H9 (cell line): ENCODE results near the gene CIART. TPM values are rescaled to one million over a fixed set of nuclear protein-coding genes. Genes with fewer than 3 reads are reported as not detected.

Experiments used
- DNase-seq: peaks from one replicate; pipeline ENCODE4 v3.0.0-alpha.2; 2017
- H2AFZ ChIP-seq: one replicate; pipeline ENCODE4 v1.6.1; 2013; ENCODE audit warnings: mild to moderate bottlenecking, low read length, control low read depth, moderate library complexity
- H2AK5ac ChIP-seq: 2 replicates; pipeline ENCODE4 v1.6.1; 2013; ENCODE audit warnings: low read length, control low read depth, mixed read lengths; ENCODE audit not compliant: insufficient read length
- H2BK120ac ChIP-seq: one replicate; pipeline ENCODE4 v1.6.1; 2013; ENCODE audit warnings: low read depth, mild to moderate bottlenecking, low read length, control low read depth, inconsistent platforms; ENCODE audit not compliant: poor library complexity, severe bottlenecking
- H2BK12ac ChIP-seq: 2 replicates; pipeline ENCODE4 v1.6.1; 2013; ENCODE audit warnings: low read length, control low read depth, mixed read lengths, low read depth; ENCODE audit not compliant: insufficient read length
- H2BK15ac ChIP-seq: 2 replicates; pipeline ENCODE4 v1.6.1; 2013; ENCODE audit warnings: low read depth, low read length, control low read depth
- H2BK20ac ChIP-seq: one replicate; pipeline ENCODE4 v1.6.1; 2013; ENCODE audit warnings: low read depth, mild to moderate bottlenecking, low read length, control low read depth, inconsistent platforms; ENCODE audit not compliant: poor library complexity, severe bottlenecking
- H2BK5ac ChIP-seq: 2 replicates; pipeline ENCODE4 v1.6.1; 2013; ENCODE audit warnings: low read length, control low read depth, mixed read lengths; ENCODE audit not compliant: insufficient read length
- H3K14ac ChIP-seq: 2 replicates; pipeline ENCODE4 v1.6.1; 2013; ENCODE audit warnings: low read length, control low read depth; ENCODE audit not compliant: insufficient read depth
- H3K18ac ChIP-seq: 2 replicates; pipeline ENCODE4 v1.6.1; 2013; ENCODE audit warnings: low read depth, mild to moderate bottlenecking, mixed read lengths, low read length, control low read depth; ENCODE audit not compliant: insufficient read length
- H3K23ac ChIP-seq: 2 replicates; pipeline ENCODE4 v1.6.1; 2013; ENCODE audit warnings: low read length, control low read depth, mixed read lengths, low read depth; ENCODE audit not compliant: insufficient read length
- H3K23me2 ChIP-seq: 2 replicates; pipeline ENCODE4 v1.6.1; 2013; ENCODE audit warnings: low read depth, mild to moderate bottlenecking, mixed read lengths, low read length, control low read depth; ENCODE audit not compliant: insufficient read length, poor library complexity, severe bottlenecking
- H3K27ac ChIP-seq: 2 replicates; pipeline ENCODE4 v1.5.1; 2013; ENCODE audit warnings: low read length, control low read depth, mixed read lengths, low read depth; ENCODE audit not compliant: insufficient read length
- H3K27me3 ChIP-seq: 2 replicates; pipeline ENCODE4 v1.6.1; 2013; ENCODE audit warnings: low read length, control low read depth, inconsistent platforms; ENCODE audit not compliant: insufficient read depth
- H3K4ac ChIP-seq: 2 replicates; pipeline ENCODE4 v1.6.1; 2013; ENCODE audit warnings: low read depth, mild to moderate bottlenecking, control low read depth, inconsistent platforms, low read length, moderate library complexity
- H3K4me1 ChIP-seq: 2 replicates; pipeline ENCODE4 v1.6.1; 2013; ENCODE audit warnings: low read length, control low read depth, inconsistent platforms; ENCODE audit not compliant: insufficient read depth
- H3K4me2 ChIP-seq: 2 replicates; pipeline ENCODE4 v1.6.1; 2013; ENCODE audit warnings: low read length, control low read depth, mixed read lengths; ENCODE audit not compliant: insufficient read length, insufficient read depth
- H3K56ac ChIP-seq: 2 replicates; pipeline ENCODE4 v1.6.1; 2013; ENCODE audit warnings: low read depth, mild to moderate bottlenecking, mixed read lengths, low read length, control low read depth; ENCODE audit not compliant: insufficient read length
- H3K79me1 ChIP-seq: 2 replicates; pipeline ENCODE4 v1.6.1; 2013; ENCODE audit warnings: low read depth, mild to moderate bottlenecking, moderate library complexity, low read length, control low read depth, inconsistent platforms; ENCODE audit not compliant: insufficient read depth, poor library complexity, severe bottlenecking
- H3K79me2 ChIP-seq: 2 replicates; pipeline ENCODE4 v1.6.1; 2013; ENCODE audit warnings: low read length, control low read depth, inconsistent platforms; ENCODE audit not compliant: insufficient read depth
- H3K9ac ChIP-seq: 2 replicates; pipeline ENCODE4 v1.6.1; 2013; ENCODE audit warnings: low read length, control low read depth, mixed read lengths; ENCODE audit not compliant: insufficient read length; ENCODE audit errors: extremely low read depth
- H3K9me3 ChIP-seq: one replicate; pipeline ENCODE4 v1.6.1; 2013; ENCODE audit warnings: low read depth, low read length, inconsistent platforms; ENCODE audit not compliant: control insufficient read depth
- H3T11ph ChIP-seq: one replicate; pipeline ENCODE4 v1.6.1; 2013; ENCODE audit warnings: mild to moderate bottlenecking, low read length, control low read depth, inconsistent platforms
- H4K20me1 ChIP-seq: one replicate; pipeline ENCODE4 v1.6.1; 2013; ENCODE audit not compliant: control insufficient read depth, insufficient read length, insufficient read depth
- H4K5ac ChIP-seq: 2 replicates; pipeline ENCODE4 v1.6.1; 2013; ENCODE audit warnings: low read depth, mild to moderate bottlenecking, mixed read lengths, low read length, control low read depth; ENCODE audit not compliant: insufficient read length
- H4K8ac ChIP-seq: replicated peaks from 2 replicates; pipeline ENCODE4 v1.6.1; 2013; ENCODE audit warnings: low read length, control low read depth, mixed read lengths, low read depth; ENCODE audit not compliant: insufficient read length
- H4K91ac ChIP-seq: 2 replicates; pipeline ENCODE4 v1.6.1; 2013; ENCODE audit warnings: low read depth, mild to moderate bottlenecking, moderate library complexity, mixed read lengths, low read length, control low read depth; ENCODE audit not compliant: insufficient read length
- H3K27ac Mint-ChIP-seq, 3 experiments: 2 replicates in 2 of 3; 3 replicates in 1 of 3; pipeline ENCODE4 v1.8.0; 2020 to 2021; ENCODE audit warnings: mixed read lengths in 3 of 3, mild to moderate bottlenecking in 1 of 3, moderate library complexity in 1 of 3
- H3K27me3 Mint-ChIP-seq: 2 replicates; pipeline ENCODE4 v1.8.0; 2021; ENCODE audit warnings: low read depth, mild to moderate bottlenecking, moderate library complexity, mixed read lengths
- H3K36me3 Mint-ChIP-seq, 3 experiments: 2 replicates in 2 of 3; 3 replicates in 1 of 3; pipeline ENCODE4 v1.8.0; 2020 to 2021; ENCODE audit warnings: low read depth in 3 of 3, mixed read lengths in 3 of 3; ENCODE audit not compliant: insufficient read depth in 1 of 3
- H3K4me1 Mint-ChIP-seq, 2 experiments: 2 replicates each; pipeline ENCODE4 v1.8.0; 2020; ENCODE audit warnings: mixed read lengths in 2 of 2
- H3K4me3 Mint-ChIP-seq, 2 experiments: 2 replicates in 1 of 2; 3 replicates in 1 of 2; pipeline ENCODE4 v1.8.0; 2020 to 2021; ENCODE audit warnings: mild to moderate bottlenecking in 2 of 2, mixed read lengths in 2 of 2, moderate library complexity in 1 of 2
- H3K9me3 Mint-ChIP-seq, 2 experiments: 2 replicates in 1 of 2; 3 replicates in 1 of 2; pipeline ENCODE4 v1.8.0; 2020; ENCODE audit warnings: mild to moderate bottlenecking in 2 of 2, mixed read lengths in 2 of 2, moderate library complexity in 1 of 2
- WGBS: extraction: QIAGEN DNeasy Blood & Tissue Kit; methylation state at CpG from one replicate; pipeline ENCODE4 v1.1.7; 2013; ENCODE audit warnings: missing lambda C conversion rate, low lambda C conversion rate, mixed read lengths; ENCODE audit not compliant: insufficient read length; ENCODE audit errors: extremely low coverage; 5-methylcytosine and 5-hydroxymethylcytosine counted together
- total RNA-seq: library from RNA; stranded (reverse); gene quantifications from 2 replicates; pipeline ENCODE4 v1.2.1, GENCODE V29; 2021
- TF ChIP-seq, protein P1 (sequence below): fragments of 200-600 bp; sonication (generic); conservative IDR thresholded peaks from 3 replicates; pipeline ENCODE4 v1.8.0; 2021; ENCODE audit warnings: antibody characterized with exemption, mild to moderate bottlenecking

The CIART gene
- total RNA-seq, 1 experiment from 2014 or later, result 15.6 TPM

DNA sequence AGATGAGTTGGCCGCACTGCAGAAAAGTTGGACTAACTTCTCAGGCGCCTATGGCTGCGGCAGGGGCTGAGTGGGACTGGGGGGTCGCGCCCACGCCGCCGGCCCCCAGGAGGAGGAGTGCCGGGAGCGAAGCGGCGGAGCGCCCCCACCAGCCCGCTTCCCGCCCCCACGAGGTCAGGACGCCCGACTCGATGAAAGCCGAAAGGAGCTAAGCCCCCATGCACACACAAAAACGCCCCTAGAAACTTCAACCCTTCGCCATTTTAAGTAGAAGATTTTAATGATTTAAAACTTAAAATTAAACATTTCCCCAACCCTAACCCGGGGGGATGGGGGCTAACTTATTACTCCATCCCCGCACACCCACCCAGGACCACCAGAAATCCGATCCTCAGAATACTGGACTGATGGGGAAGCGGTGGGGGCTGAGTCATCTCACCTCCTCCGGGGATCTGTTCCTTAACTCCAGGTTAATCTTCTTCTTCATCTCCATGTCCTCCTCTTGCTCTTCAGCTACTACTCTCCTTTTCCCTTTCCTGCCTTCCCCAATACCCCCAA is 47.0 kb upstream of the CIART start:
- peak overlapping the region; percentile 33 for H4K91ac ChIP-seq
- peaks cover 15% of the 10 kb centered on the region for H3K23me2 ChIP-seq
- no peaks in the 10 kb centered on the region; the same call in 1 of the 2 replicates for H3K4me1 ChIP-seq
- no CpG with 5 or more reads among the region's 27 CpGs for WGBS
- no peaks in the 10 kb centered on the region for H4K20me1 ChIP-seq
- H4K8ac ChIP-seq, result no peak overlapping the region
- Mint-ChIP-seq H3K4me3 (no peak overlapping the region), H3K4me1 (peaks cover 18 to 19% of the 10 kb centered on the region in 2 experiments), H3K27ac (no peak overlapping the region), H3K36me3 (peaks cover 6 to 17% (median 8%) of the 10 kb centered on the region in 3 experiments; a peak in 5 of 7 replicates), H3K9me3 (no peaks in the 10 kb centered on the region; a peak in 1 of 5 replicates), H3K27me3 (no peaks in the 10 kb centered on the region; the same call in 1 of the 2 replicates)
- no peak overlapping the region for H2BK15ac ChIP-seq
- H3K18ac ChIP-seq, result peak overlapping the region; percentile 90
- H3K79me1 ChIP-seq, result no peaks in the 10 kb centered on the region
- no peak overlapping the region for H2BK5ac ChIP-seq
- H3K14ac ChIP-seq, result peak overlapping the region; percentile 89
- no peaks in the 10 kb centered on the region for H3K27me3 ChIP-seq
- no peak overlapping the region for H4K5ac ChIP-seq
- H2BK12ac ChIP-seq, result no peak overlapping the region
- DNase-seq, result no peak
- no peak overlapping the region for H3K23ac ChIP-seq
- no peak overlapping the region for H2AK5ac ChIP-seq
- H3K4me2 ChIP-seq, result peak overlapping the region; percentile 83
- peak overlapping the region; percentile 72 for H3K27ac ChIP-seq
- H3K9me3 ChIP-seq, result no peaks in the 10 kb centered on the region
- TF ChIP-seq, protein P1, sequence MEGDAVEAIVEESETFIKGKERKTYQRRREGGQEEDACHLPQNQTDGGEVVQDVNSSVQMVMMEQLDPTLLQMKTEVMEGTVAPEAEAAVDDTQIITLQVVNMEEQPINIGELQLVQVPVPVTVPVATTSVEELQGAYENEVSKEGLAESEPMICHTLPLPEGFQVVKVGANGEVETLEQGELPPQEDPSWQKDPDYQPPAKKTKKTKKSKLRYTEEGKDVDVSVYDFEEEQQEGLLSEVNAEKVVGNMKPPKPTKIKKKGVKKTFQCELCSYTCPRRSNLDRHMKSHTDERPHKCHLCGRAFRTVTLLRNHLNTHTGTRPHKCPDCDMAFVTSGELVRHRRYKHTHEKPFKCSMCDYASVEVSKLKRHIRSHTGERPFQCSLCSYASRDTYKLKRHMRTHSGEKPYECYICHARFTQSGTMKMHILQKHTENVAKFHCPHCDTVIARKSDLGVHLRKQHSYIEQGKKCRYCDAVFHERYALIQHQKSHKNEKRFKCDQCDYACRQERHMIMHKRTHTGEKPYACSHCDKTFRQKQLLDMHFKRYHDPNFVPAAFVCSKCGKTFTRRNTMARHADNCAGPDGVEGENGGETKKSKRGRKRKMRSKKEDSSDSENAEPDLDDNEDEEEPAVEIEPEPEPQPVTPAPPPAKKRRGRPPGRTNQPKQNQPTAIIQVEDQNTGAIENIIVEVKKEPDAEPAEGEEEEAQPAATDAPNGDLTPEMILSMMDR, result no peak
- H3K9ac ChIP-seq, result peak overlapping the region; percentile 97
- no peak overlapping the region for H2AFZ ChIP-seq
- peak overlapping the region; percentile 74 for H2BK120ac ChIP-seq
- H3K79me2 ChIP-seq, result peaks cover 22% of the 10 kb centered on the region; the same call in 1 of the 2 replicates
- peak overlapping the region; percentile 81 for H3K4ac ChIP-seq
- H2BK20ac ChIP-seq, result no peak overlapping the region
- H3K56ac ChIP-seq, result no peak overlapping the region
- H3T11ph ChIP-seq, result no peak overlapping the region
